NCI-H187 (cell line): ENCODE data around the gene CRYBG1.
"Not testable (repeated sequence)": the region's sequence is repeated elsewhere in the genome, so short reads cannot be mapped to it uniquely, and the experiment has no call there.

Experiments
- DNase-seq, 2 experiments: peaks; one replicate each; lab custom pipeline; 2025; lab: John Stamatoyannopoulos, UW

Gene CRYBG1

DNA sequence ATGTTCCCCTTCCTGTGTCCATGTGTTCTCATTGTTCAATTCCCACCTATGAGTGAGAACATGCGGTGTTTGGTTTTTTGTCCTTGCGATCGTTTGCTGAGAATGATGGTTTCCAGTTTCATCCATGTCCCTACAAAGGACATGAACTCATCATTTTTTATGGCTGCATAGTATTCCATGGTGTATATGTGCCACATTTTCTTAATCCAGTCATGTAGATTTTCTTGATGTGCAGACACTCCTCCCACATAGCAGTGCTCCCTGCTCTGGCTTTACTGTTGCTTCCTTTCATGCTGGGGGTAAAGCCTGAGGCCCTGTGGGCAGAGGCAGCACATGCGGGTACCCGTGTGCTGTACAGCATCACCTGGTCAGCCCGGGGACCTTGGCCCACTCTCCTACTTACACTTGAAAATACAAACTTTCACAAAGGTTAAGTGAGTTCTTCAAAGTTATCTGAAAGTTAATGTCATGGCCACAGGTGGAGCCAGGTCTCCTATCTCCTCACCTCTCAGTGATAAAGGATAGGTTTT is 188.5 kb downstream of the CRYBG1 start:
- DNase-seq: not testable (repeated sequence)

DNA sequence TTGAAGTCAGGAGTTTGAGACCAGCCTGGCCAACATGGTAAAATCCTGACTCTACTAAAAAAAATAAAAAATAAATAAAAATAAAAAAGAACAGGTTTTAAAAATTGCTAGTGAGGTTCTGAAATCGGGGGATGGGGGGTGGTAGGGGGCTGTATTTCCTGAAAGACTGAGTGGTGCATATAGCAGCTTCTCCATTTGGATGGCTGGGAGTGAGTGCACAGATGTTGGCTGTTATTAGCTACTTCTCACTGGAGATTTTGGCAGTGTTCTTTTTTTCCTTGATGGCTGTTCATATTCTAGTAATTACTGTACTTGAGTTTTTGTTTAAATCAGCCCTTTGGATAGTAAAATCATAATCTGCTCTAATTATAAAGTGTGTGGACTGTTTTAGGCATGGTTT is 189.0 kb downstream of the CRYBG1 start:
- no peak for DNase-seq

DNA sequence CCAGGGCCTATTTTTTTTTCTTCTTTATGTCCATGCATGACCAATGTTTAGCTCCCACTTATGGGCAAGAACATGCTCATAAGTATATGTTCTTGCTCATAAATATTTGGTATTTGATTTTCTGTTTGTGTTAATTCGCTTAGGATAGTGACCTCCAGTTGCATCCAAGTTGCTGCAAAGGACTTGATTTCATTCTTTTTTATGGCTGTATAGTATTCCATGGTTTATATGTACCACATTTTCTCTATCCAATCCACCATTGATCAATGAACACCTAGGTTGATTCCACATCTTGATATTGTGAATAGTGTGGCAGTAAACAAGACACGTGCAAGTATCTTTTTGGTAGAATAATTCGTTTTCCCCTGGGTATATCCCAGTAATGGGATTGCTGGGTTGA is 190.6 kb downstream of the CRYBG1 start:
- no peak for DNase-seq

DNA sequence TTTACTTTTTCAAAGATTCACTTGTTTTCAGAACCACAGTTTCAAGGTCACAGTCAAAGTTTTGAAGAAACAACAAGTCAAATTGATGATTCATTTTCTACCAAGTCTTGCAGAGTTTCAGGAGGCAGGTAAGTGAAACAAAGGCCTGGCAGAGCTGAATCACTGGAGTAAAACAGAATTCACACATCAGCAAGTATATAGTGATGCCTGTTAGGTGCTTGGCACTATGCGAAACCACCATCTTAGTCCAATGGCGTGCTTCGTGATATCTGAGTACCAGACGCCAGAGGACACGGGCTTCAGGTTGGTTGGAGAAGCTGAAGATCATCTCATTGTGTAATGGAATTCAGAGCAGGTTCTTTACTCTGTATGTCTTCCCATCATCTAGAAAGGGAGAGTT is 192.9 kb downstream of the CRYBG1 start:
- no peak for DNase-seq

DNA sequence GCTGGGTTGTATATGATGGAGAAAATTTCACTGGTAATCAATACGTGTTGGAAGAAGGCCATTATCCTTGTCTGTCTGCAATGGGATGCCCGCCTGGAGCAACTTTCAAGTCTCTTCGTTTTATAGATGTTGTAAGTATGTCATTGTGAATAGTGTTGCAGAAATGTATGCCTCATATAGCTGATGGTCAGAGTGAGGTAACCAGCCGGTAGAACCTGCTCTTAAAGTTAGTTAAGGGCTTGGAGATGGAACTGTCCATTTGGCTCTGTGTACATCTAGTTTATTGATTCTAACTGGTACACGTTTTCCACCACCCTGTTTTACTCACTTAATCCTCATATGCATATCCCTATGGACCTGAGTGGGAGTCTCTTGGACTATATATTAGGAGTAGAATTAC is 195.2 kb downstream of the CRYBG1 start:
- no peak for DNase-seq

DNA sequence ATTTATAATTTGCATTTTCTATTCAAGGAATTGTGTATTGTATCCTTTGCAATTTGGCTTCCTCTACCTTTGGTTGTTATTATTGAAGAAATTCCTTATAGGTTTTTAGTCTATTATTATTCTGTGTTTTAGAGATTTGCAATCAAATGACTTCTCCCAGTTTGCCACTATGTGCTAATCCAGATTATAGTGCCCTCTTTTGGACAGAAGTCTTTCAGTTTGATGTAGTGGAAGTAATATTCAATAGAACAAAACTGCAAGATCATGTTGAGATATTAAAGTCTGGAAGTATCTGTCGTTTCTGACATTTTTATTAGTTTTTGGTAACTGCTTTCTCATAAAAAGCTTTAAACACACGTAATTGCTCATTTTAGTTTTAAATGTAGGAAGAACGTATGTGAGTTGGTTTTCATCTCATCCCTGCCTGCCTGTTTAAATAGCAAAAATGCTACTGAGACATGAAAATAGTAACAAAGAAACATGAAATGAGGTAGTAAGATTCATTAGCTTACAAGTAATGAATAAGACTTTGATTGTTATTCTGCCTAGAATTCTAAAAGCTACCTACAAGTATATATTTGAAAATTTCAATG is 195.9 kb downstream of the CRYBG1 start:
- no peak for DNase-seq

DNA sequence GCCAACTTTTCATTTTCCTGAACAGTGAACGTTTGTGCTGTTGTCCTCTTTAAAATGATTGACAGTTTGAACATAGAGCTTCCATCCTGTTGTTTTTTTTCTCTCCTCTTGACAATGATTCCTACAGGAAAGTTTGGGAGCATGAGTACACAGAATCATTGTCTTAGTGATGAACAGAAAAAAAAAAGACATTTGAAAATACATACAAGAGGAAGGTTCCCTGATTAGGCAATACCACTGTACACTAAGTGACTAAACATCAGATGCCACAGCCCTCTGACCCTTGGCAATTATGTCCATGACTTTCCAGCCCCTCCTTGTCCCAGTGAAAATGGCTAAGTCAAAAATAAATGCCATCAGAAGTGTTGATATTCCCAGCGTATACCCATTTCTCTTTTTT is 197.3 kb downstream of the CRYBG1 start:
- no peak for DNase-seq

DNA sequence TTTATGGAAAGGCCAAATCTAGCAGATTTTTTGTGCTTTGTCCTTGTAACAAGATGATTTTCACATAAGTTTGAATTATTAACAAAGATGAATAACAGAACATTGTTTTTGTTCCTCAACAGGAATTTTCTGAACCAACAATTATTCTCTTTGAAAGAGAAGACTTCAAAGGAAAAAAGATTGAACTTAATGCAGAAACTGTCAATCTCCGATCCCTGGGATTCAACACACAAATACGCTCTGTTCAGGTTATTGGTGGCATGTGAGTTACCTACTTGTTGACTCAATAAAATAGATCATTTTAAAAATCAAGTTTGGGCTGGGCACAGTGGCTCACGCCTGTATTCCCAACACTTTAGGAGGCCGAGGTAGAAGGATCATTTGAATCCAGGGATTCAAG is 197.8 kb downstream of the CRYBG1 start:
- DNase-seq: no peak

DNA sequence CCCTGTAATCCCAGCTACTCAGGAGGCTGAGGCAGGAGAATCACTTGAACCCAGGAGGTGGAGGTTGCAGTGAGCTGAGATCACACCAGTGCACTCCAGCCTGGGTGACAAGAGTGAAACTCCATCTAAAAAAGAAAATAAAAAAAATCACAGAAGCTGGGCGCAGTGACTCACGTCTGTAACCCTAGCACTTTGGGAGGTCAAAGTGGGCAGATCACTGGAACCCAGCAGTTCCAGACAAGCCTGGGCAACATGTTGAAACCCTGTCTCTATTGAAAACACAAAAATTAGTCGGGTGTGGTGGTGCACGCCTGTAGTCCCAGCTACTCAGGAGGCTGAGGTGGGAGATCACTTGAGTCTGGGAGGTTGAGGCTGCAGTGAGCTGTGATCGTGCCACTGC is 199.1 kb downstream of the CRYBG1 start:
- DNase-seq: not testable (repeated sequence)

DNA sequence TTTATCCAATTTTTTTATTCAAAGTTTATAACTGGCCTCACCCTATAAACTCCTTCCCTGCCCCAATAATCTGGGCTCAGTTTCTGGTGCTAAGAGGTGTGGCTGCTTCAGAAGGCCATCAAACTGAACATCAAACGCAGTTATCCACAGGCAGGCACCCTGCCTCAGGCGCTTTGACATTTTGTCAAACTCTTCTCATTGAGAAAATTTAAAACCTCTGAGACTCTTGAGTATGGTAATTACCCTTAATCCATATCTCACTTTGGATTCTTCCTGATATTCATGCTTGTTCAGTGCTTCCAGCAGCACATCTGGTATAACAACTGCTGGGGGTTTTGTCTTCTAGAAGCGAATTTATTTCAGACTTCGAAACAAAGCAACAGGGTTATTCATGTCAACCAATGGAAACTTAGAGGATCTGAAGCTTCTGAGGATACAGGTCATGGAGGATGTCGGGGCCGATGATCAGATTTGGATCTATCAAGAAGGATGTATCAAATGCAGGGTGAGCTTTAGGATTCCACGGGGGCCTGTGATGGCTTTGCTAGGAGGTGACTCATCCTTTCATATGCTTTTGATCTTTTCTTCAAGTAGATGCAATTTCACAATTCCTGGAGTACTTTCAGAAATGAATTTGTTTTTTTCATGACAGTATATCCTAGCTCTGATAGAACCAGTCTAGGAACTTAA is 200.6 kb downstream of the CRYBG1 start:
- DNase-seq: no peak

DNA sequence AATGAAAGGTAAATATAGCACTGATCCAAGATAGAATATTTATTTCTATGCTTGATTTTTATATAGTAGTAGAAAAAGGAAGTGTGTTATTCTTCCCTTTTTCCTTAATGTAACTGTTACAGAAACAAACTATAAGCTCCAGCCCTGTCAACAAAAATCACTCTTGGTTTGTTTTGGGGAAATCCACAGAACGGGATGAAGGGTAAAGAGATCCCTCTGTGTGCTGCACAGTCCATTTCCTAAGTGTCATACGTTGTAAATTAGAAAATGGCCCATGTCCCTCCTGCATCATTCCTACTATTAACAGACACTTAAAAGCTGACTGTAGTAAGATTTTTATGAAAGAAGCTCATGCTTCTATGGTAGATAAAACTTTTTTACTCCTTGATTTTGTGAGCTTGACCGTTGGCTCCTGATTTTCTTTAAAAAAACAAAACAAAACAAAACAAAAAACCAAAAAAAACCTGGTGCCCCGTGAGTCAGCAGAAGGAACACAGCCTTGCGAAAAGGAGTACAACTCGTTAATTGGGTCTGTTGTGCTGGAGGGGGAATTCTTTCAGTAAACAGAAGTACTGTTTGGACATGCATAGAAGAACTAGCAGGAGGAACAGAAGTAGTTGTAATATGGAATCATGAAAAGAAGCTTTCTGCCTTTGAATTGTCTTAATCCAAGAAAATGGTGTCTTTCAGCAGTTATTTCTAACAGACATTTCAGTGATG is 201.3 kb downstream of the CRYBG1 start:
- DNase-seq: no peak

DNA sequence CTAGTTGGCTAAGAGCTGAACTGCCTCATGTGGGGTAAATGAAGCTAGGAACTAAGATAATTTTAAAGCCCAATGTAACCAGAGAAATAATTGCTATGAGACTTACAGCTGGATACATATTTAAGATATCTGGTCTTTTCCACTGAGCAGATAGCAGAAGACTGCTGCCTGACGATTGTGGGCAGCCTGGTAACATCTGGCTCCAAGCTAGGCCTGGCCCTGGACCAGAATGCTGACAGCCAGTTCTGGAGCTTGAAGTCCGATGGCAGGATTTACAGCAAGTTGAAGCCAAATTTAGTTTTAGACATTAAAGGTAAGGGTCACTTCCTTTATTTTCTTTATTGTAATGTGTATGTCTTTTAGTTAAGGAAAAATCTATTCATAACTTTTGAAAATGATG is 203.1 kb downstream of the CRYBG1 start:
- DNase-seq: no peak

DNA sequence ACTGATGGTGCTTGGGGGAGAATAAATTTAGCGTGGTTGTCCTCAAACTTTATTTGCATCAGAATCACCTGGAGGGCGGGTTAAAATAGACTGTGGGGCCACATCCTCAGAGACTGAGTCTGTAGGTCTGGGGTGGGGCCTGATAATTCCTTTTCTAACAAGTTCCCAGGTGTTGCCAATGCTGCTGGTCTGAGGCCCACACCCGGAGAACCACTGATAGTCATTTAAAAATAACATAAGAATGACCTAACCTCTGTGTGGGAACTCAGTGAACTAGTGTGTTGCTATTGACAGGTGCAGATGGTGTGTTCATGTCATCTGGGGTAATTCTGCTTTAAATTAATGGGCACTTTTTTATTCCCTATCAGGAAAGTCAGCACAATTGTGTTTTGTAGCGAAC is 204.0 kb downstream of the CRYBG1 start:
- no peak for DNase-seq

DNA sequence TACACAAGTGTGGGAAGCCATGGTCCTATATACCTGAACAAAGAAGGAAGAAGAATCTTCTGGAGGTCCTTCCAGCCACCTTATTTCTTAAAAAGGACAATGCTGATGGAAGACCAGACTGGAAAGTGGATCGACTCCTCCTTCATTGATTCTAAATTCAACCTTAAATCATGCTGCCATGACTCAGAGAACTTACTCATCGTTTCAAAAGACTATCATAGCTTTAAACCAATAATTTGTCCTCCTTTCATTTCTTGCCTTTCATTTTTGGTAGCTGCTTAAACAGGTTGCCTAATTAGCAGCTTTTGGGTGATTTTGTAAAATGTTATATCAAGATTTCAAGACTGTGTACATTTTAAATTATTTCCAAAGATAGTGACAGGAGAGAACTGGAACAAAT is 208.0 kb downstream of the CRYBG1 start:
- DNase-seq: no peak

DNA sequence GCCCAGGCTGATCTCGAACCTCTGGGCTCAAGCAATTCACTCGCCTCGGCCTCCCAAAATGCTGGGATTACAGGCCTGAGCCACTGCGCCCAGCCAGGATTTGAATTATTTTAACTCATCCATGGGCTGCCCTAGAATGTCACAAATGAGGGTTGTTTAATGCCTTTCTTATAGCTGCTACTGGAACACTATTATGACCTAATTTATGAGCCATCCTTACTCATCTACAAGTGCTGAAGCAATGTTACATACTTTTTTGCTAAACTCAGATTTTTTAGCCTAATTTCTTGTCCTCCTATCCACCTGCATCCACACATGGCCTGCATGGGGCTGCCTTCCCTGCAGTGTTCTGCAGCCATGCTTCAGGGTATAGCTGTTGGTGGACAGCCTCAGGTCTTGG is 208.9 kb downstream of the CRYBG1 start:
- DNase-seq: no peak

DNA sequence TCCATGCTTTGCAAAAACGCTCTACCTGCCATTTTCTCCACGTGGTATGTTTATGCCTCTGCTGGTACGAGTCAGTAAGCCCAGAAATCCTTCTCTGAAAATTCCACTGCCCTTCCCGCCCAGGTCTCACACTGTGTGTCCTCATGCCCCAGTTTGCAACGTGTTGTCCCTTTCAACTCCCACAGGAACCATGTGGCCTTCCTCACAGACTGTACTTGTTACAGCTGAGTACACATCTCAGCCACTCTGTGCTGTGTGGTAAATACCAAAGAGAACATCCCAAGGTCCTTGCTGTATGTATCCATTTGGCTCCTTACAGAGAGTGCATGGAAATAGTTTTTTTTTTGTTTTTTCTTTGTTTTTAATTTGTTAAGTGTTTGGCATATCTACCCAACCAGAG is 211.9 kb downstream of the CRYBG1 start:
- DNase-seq: no peak

DNA sequence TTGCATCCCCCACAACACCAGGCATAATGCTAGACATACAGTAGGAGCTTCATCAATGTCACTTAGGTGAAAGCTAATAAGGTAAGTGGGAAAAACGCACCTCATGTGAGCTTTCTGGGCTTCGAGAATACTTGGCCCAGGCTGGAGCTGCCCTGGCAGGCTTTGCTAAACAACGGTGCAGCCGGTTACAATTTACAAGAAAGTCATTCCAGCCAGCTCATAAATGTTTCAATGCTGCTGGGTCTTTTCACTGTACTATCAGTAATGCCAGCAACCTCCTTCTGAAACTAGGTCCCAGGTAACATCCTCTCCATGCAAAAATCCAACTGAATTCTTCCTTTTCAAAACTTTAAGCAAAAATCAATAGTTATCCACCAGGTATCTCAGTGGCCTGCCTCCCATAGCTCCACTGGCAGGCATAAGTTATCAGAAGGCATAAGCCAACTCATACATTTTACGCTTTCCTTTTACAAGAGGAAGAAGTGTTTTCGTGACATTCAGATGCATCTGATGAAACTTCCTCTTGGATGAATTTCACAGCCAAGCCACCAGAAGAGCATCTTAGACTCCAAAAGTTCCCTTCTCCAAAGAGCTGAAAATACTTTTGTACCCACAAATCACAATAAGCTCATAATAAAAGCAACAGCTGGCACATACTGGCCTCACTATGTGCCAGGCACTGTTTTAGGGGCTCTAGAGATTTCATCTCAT is 212.5 kb downstream of the CRYBG1 start:
- DNase-seq: no peak

DNA sequence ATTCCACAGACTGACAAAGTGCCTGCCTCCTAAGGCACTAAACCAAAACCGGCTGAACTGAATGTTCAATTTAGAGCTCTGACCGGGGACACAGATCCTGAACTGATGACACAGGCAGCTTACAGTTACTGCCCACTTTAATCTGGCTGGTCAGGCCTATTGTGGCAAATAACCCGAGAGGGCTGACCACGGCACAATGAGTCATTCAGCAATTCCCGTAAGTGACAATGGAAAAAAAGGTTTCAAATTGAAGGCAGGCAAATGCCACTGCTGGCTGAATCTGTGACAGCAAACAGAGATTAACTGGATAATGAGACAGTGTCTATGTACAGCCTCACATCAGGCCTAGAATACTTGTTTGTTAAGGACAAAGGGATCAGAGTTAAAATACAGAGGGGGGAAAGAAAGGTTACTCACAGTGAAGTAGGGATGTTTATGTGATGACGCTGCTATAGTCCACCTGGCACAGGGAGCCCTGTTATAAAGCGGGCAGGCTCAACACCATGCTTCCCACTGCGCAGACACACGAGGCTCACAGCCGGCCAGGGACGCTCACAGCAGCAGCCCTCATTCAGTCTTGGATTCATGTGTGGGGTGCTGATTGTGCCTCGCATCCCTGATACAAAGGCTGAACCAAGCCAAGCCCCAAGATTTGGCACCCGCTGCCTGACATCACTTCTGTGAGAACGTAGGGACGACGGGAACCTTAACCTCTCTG is 214.4 kb downstream of the CRYBG1 start:
- DNase-seq: no peak

DNA sequence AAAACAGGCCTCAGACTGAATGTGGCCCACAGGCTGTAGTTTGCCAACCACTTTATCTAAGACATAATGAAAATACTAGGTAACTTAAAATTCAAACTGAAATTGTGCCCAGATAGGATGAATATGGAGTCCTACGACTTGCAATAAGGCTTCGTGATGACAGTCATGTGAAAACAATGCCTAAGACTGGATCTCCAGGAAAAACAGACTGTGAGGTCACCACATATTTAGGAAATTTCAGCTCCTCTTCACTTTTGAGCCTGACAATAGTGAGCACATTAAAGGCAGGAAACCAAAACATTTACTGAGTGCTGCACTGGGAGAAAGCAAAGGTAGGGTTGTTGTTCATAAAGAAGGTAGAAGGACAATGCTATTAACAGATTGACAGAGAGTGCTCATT is 218.8 kb downstream of the CRYBG1 start:
- no peak for DNase-seq

DNA sequence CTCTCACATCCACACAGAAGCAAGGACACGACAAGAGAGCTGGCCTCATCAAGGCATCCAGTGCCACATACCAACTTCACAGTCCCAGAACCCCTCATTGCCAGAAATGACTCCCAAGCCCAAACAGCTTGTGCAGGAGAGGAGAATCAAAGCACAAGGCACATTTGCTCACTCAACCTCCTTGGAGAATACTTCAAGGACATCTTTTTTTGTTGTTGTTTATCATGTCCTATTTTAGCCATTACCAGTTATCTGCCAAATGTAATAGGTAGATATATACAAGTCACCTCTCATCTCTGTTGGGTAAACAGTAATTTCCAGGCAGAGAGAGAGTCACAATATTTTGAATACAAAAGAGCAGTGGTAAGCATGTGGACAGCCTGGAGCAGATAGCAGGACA is 221.0 kb downstream of the CRYBG1 start:
- DNase-seq: no peak

DNA sequence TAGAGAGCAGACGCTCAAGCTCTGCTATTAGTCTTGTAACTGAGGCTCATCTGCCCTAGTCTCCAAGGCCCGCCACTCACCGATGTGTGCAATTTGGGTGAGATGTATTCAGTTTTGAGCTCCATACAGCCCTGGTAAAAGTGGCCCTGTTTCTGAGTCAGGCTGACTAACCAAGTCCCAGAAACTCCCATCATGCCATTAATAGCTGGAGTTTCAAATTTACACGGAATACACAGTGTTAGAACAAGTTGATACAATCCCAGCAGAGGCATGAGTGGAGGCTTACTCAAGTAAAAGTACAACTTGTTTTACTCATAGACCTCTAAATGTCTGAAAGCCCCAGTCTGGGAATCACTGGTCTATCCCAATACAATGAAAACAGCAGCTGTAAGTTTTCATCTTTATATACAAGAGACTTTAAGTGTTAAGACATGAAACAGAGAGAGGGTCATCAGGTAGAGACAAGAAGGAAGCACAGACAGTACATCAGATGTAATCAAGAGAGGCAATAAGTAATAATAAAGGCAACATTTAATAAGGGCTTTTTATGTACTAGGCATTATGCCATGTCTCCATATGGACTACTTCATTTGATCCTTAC is 226.4 kb downstream of the CRYBG1 start:
- no peak for DNase-seq

DNA sequence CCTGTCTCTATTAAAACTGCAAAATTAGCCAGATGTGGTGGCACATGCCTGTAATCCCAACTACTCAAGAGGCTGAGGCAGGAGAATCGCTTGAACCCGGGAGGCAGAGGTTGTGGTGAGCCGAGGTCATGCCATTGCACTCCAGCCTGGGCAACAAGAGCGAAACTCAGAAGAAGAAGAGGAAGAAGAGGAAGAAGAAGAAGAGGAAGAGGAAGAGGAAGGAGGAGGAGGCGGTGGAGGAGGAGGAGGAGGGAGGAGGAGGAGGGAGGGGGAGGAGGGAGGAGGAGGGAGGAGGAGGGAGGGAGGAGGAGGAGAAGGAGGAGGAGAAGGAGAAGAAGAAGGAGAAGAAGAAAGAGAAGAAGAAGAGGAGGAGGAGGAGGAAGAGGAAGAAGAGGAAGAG is 228.4 kb downstream of the CRYBG1 start:
- DNase-seq: not testable (repeated sequence)
